CD14-positive monocyte (primary cell): ENCODE measurements around the gene TIAM1. TPM values are rescaled to one million over a fixed set of nuclear protein-coding genes. Genes with fewer than 3 reads are reported as not detected.

Source experiments
- DNase-seq, 3 donors: peaks; one replicate each; pipeline ENCODE4 v3.0.0-alpha.2; 2011 to 2022
- H2AFZ ChIP-seq: 2 replicates; pipeline ENCODE4 v1.6.0; 2012; ENCODE audit warnings: mild to moderate bottlenecking, low read depth, low read length, inconsistent platforms; ENCODE audit not compliant: insufficient read depth, poor library complexity, severe bottlenecking
- H3K27ac ChIP-seq, 2 donors: 1 replicate in 1 of 2; 2 replicates in 1 of 2; pipeline ENCODE4 v1.5.1; 2012 to 2013; ENCODE audit warnings: low read length in 2 of 2, control low read depth in 1 of 2, inconsistent platforms in 1 of 2, low read depth in 1 of 2, mild to moderate bottlenecking in 1 of 2
- H3K27me3 ChIP-seq, 2 donors: one replicate each; pipeline versions ENCODE4 v1.6.0 to v1.6.1; 2011 to 2013; ENCODE audit warnings: low read length in 2 of 2; ENCODE audit not compliant: control insufficient read depth in 2 of 2, insufficient read depth in 2 of 2
- H3K36me3 ChIP-seq, 2 donors: replicated peaks in 1 of 2; 1 replicate in 1 of 2; 2 replicates in 1 of 2; pipeline versions ENCODE4 v1.5.1 to v1.6.1; 2012 to 2013; ENCODE audit warnings: low read length in 2 of 2, control low read depth in 1 of 2, inconsistent platforms in 1 of 2, mild to moderate bottlenecking in 1 of 2; ENCODE audit not compliant: insufficient read depth in 2 of 2, control insufficient read depth in 1 of 2
- H3K4me1 ChIP-seq, 2 donors: 1 replicate in 1 of 2; 2 replicates in 1 of 2; pipeline versions ENCODE4 v1.5.1 to v1.6.1; 2012 to 2013; ENCODE audit warnings: low read length in 2 of 2, control low read depth in 1 of 2, inconsistent platforms in 1 of 2, mild to moderate bottlenecking in 1 of 2, moderate library complexity in 1 of 2; ENCODE audit not compliant: insufficient read depth in 2 of 2, control insufficient read depth in 1 of 2
- H3K4me2 ChIP-seq: replicated peaks from 2 replicates; pipeline ENCODE3; 2012; ENCODE audit warnings: low read length, moderate library complexity, mild to moderate bottlenecking; ENCODE audit not compliant: poor library complexity, severe bottlenecking; ENCODE audit errors: extremely low read depth
- H3K4me3 ChIP-seq, 3 experiments: fragments of 200-600 bp in 1 of 3; sonication (generic) in 1 of 3; replicated peaks in 1 of 3; 1 replicate in 2 of 3; 2 replicates in 1 of 3; pipeline ENCODE4 v1.5.1; 2011 to 2013; ENCODE audit warnings: low read length in 3 of 3, mild to moderate bottlenecking in 3 of 3, control low read depth in 2 of 3, low read depth in 2 of 3, inconsistent platforms in 1 of 3, moderate library complexity in 1 of 3
- H3K79me2 ChIP-seq: 2 replicates; pipeline ENCODE4 v1.6.0; 2012; ENCODE audit warnings: mild to moderate bottlenecking, control low read depth, inconsistent platforms, low read length, moderate library complexity; ENCODE audit not compliant: insufficient read depth
- H3K9ac ChIP-seq: 2 replicates; pipeline ENCODE4 v1.6.0; 2017; ENCODE audit warnings: low read length, mild to moderate bottlenecking; ENCODE audit not compliant: insufficient read depth, poor library complexity, severe bottlenecking
- H3K9me3 ChIP-seq, 2 donors: replicated peaks in 1 of 2; 1 replicate in 1 of 2; 2 replicates in 1 of 2; pipeline versions ENCODE4 v1.5.1 to v1.6.1; 2012 to 2013; ENCODE audit warnings: low read length in 2 of 2, control low read depth in 1 of 2; ENCODE audit not compliant: control insufficient read depth in 1 of 2, insufficient read depth in 1 of 2
- H4K20me1 ChIP-seq: 2 replicates; pipeline ENCODE4 v1.6.0; 2012; ENCODE audit warnings: mild to moderate bottlenecking, low read length, control low read depth, moderate library complexity; ENCODE audit not compliant: insufficient read depth
- H3K27ac Mint-ChIP-seq, 7 donors: one replicate each; pipeline ENCODE4 v1.8.0; 2020; ENCODE audit warnings: mild to moderate bottlenecking in 7 of 7, mixed read lengths in 7 of 7, moderate library complexity in 6 of 7, inconsistent platforms in 2 of 7
- H3K27me3 Mint-ChIP-seq, 3 donors: one replicate each; pipeline ENCODE4 v1.8.0; 2021 to 2022; ENCODE audit warnings: low read depth in 3 of 3, mild to moderate bottlenecking in 3 of 3, mixed read lengths in 3 of 3, moderate library complexity in 3 of 3, inconsistent platforms in 1 of 3
- H3K36me3 Mint-ChIP-seq, 2 donors: one replicate each; pipeline ENCODE4 v1.8.0; 2020; ENCODE audit warnings: mixed read lengths in 2 of 2, inconsistent platforms in 1 of 2, mild to moderate bottlenecking in 1 of 2
- H3K4me1 Mint-ChIP-seq: one replicate; pipeline ENCODE4 v1.8.0; 2020; ENCODE audit warnings: mild to moderate bottlenecking, mixed read lengths
- H3K4me3 Mint-ChIP-seq, 2 donors: one replicate each; pipeline ENCODE4 v1.8.0; 2020; ENCODE audit warnings: mild to moderate bottlenecking in 2 of 2, mixed read lengths in 2 of 2, moderate library complexity in 1 of 2
- H3K9me3 Mint-ChIP-seq, 7 donors: one replicate each; pipeline ENCODE4 v1.8.0; 2020 to 2022; ENCODE audit warnings: mixed read lengths in 7 of 7, mild to moderate bottlenecking in 6 of 7, moderate library complexity in 6 of 7, inconsistent platforms in 2 of 7
- CTCF ChIP-seq: fragments of 200-600 bp; IDR thresholded peaks from one replicate; pipeline ENCODE4 v1.8.0; 2022; ENCODE audit warnings: antibody characterized with exemption, mild to moderate bottlenecking
- WGBS: methylation state at CpG from one replicate; pipeline ENCODE4 v1.1.5; 2013; ENCODE audit warnings: missing lambda C conversion rate; ENCODE audit not compliant: insufficient coverage; 5-methylcytosine and 5-hydroxymethylcytosine counted together
- intact Hi-C, 2 donors: fragments of 100-400 bp; cut with micrococcal nuclease; formaldehyde crosslinking; loops; one replicate each; pipeline versions ENCODE4 v1.15.0 to v1.15.1; 2023
- polyA plus RNA-seq, 3 donors: library from polyadenylated mRNA; depleted of rRNA in 1 of 3; unstranded in 2 of 3; stranded (reverse) in 1 of 3; fragments of 300-500 nt in 2 of 3; fragments of >200 nt in 1 of 3; fragmentation: Illumina TruSeq in 2 of 3; gene quantifications; 1 replicate in 2 of 3; 2 replicates in 1 of 3; pipeline ENCODE4 v1.2.3, GENCODE V29; 2012 to 2021

The TIAM1 gene
- polyA plus RNA-seq, 3 donors, result 17.7 to 55.0 (median 45.3) TPM

GRCh38 chr21:31287201-31287600 lies 56.9 kb downstream of the TIAM1 start:
- Histone ChIP-seq H3K4me2 (no peak overlapping the region), H4K20me1 (peaks cover 100% of the 10 kb centered on the region), H3K4me3 (no peak overlapping the region), H3K27ac (no peak overlapping the region), H3K4me1 (peaks cover 6 to 7% of the 10 kb centered on the region in 2 donors), H3K79me2 (no peaks in the 10 kb centered on the region), H3K27me3 (no peaks in the 10 kb centered on the region), H3K36me3 (no peaks in the 10 kb centered on the region), H3K9ac (no peak overlapping the region), H2AFZ (no peak overlapping the region), H3K9me3 (peaks cover 0 to 3% of the 10 kb centered on the region in 2 donors)
- DNase-seq, result no peak
- Mint-ChIP-seq H3K36me3 (peaks cover 3 to 5% of the 10 kb centered on the region in 2 donors), H3K27ac (no peak overlapping the region), H3K4me1 (peaks cover 10% of the 10 kb centered on the region), H3K9me3 (peaks cover 0 to 11% (median 5%) of the 10 kb centered on the region in 7 donors), H3K4me3 (no peak overlapping the region), H3K27me3 (peaks cover 0 to 4% (median 0%) of the 10 kb centered on the region in 3 donors)
- WGBS, result 92% methylated on average over 1 of the region's 2 CpGs
- intact Hi-C loops, result no loop called here
- no peak for TF ChIP-seq CTCF

- Mint-ChIP-seq H3K4me1 (peaks cover 10% of the 10 kb centered on the region), H3K27ac (no peak overlapping the region), H3K27me3 (peaks cover 0 to 4% (median 0%) of the 10 kb centered on the region in 3 donors), H3K36me3 (peaks cover 4 to 7% of the 10 kb centered on the region in 2 donors), H3K9me3 (peaks cover 0 to 11% (median 5%) of the 10 kb centered on the region in 7 donors), H3K4me3 (no peak overlapping the region)
- Histone ChIP-seq H3K36me3 (no peaks in the 10 kb centered on the region), H4K20me1 (peaks cover 100% of the 10 kb centered on the region), H3K9me3 (peaks cover 0 to 3% of the 10 kb centered on the region in 2 donors), H3K27ac (no peak overlapping the region), H3K9ac (no peak overlapping the region), H3K4me1 (peaks cover 6 to 7% of the 10 kb centered on the region in 2 donors), H2AFZ (no peak overlapping the region), H3K4me2 (no peak overlapping the region), H3K79me2 (no peaks in the 10 kb centered on the region), H3K4me3 (no peak overlapping the region), H3K27me3 (no peaks in the 10 kb centered on the region)
- no peak for TF ChIP-seq CTCF
- no CpG with 5 or more reads among the region's 1 CpG for WGBS
- no peak for DNase-seq
- intact Hi-C loops, result no loop called here
These were observed 57.4 kb downstream of the TIAM1 start for GRCh38 chr21:31286621-31287020.
